ENCODE results near the gene CDH23. TPM values are rescaled to one million over a fixed set of nuclear protein-coding genes. Genes with fewer than 3 reads are reported as not detected.
A peak's percentile ranks its signal among the peaks of the same experiment; 100 is the strongest.

CDH23 gene
- total RNA-seq, 1 donor from 2014 or later, result 3.7 TPM

DNA sequence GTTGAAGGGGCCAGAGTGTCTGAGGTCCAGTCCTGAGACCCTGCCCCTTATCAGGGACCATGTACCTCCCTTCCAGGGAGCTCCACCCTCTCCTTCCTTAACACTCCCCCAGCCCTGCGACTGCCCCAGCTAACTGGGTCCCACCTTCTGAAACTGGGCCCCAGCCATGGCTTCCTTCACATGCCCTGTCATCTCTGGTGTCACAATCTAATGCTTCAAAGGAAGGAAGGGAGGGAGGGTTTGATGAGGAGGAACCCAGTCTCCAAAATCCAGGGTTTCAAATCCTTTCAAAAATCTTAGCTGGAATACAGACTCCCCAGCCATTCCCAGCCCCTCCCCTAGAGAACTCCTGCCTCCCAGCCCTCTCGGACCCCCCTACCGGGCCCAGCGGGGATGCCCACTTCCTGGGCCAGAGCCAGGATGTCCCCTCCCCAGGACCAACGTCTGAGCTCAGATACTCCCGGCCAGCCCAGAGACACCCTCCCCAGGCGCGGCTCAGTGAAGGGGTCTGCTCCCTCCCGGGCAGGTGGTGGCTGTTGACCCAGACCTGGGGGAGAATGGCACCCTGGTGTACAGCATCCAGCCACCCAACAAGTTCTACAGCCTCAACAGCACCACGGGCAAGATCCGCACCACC lies 304.9 kb downstream of the CDH23 start:
- DNase-seq (no peak), ATAC-seq (ENCODE audit: poor library complexity) (no peak)
- intact Hi-C loops (cut with DNase I), result loop anchor here (5.0 to 10.0 kb wide), 3 partner anchors 207 to 387 kb away; partner anchors contain the start of gene SLC29A3

DNA sequence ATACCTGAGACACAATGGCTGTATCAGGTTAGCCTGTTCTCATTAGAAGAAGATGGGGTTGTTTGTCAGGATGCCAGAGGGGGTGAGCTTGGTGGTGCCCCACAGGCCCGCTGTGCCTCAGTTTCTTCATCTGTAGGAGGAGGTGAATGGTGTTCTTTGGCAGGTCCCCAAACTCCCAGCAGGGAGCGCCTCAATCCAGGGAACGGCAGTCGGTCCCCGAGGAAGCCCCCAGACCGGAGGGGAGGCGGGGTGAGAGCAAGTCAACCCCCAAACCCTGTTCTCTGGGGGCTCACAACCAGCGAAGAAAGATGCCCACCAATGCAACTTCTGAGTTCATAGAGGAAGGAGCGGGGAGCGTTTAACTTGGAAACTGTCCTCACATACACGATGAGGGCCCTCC lies 306.9 kb downstream of the CDH23 start:
- no peak for ATAC-seq (ENCODE audit: poor library complexity)
- no peak for DNase-seq
- intact Hi-C loops (cut with DNase I), result loop anchor here (5.0 to 10.0 kb wide), 3 partner anchors 209 to 389 kb away; partner anchors contain the start of gene SLC29A3

DNA sequence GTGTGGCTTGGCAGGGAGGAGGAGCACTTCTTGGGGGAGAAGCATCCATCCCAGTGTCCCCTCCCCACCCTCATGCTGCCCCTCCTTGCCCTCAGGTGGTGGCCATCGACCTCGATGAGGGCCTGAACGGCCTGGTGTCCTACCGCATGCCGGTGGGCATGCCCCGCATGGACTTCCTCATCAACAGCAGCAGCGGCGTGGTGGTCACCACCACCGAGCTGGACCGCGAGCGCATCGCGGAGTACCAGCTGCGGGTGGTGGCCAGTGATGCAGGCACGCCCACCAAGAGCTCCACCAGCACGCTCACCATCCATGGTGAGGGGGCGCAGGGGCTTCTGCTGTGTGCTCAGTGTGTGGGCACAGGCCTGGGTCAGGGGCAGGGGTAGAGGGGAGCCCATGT lies 308.1 kb downstream of the CDH23 start:
- DNase-seq, result no peak
- intact Hi-C loops (cut with DNase I), result loop anchor here (5.0 to 10.0 kb wide), 4 partner anchors 210 to 390 kb away; partner anchors contain the start of genes CDH23 and SLC29A3
- ATAC-seq (ENCODE audit: poor library complexity), result no peak

DNA sequence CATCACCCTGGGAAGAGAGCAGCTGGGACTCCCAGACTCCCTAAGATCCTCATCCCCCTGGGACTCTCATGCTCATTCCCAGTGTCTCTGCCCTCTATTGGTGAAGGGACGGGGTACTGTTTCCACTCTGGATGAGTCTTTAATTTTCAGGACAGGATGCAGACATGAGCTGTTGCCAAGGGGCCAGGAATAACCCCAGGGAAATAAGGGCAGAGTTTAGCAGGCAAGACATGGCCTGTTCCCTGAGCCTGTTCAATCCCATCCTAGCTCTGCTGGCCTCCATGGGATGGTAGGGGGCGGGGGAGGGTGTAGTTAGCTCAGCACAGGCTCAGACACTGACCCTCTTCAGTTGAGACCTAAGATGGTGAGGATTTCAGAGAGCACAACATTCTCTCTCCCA lies 308.9 kb downstream of the CDH23 start:
- intact Hi-C loops (cut with DNase I), result loop anchor here (5.0 to 10.0 kb wide), 3 partner anchors 211 to 391 kb away; partner anchors contain the start of genes CDH23 and SLC29A3
- DNase-seq (no peak), ATAC-seq (ENCODE audit: poor library complexity) (no peak)

DNA sequence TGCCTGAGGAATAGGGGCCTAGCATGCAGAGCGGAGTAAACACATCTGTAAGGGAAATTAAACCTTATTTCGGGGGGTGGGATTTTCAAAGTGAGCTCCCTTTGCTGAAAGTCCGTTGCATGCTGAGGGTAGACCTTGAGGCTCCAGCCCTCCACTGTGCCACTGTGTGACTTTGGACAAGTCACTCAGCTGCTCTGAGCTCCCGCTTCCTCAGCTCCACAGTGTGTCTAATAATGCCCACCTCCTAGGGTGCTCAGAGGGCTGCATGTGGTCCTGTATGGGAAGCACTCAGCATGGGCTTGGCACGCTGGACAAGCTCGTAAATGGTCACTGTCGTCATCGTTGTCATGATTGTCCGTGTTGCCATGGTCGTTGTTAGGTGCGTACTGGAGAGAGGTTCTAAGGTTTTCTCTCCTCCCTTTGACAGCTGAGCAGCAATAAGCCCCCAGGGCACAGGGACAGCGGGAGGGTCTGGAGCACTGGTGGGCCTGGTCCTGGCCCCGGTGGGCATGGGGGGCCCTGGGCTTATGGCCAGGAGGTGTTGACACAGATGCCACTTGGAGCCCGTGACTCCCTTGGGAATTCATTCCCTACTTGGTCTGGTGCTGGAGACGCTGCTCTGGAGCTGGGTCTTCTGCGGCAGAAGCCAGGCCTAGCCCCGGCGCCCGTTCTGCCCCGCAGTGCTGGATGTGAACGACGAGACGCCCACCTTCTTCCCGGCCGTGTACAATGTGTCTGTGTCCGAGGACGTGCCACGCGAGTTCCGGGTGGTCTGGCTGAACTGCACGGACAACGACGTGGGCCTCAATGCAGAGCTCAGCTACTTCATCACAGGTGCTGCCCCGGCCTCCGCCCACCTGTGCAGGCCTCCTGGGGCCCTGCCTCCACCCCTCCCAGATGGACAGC lies 309.7 kb downstream of the CDH23 start:
- DNase-seq (no peak), ATAC-seq (ENCODE audit: poor library complexity) (no peak)
- intact Hi-C loops (cut with DNase I), result loop anchor here (5.0 to 10.0 kb wide), 3 partner anchors 212 to 392 kb away; partner anchors contain the start of genes CDH23 and SLC29A3

DNA sequence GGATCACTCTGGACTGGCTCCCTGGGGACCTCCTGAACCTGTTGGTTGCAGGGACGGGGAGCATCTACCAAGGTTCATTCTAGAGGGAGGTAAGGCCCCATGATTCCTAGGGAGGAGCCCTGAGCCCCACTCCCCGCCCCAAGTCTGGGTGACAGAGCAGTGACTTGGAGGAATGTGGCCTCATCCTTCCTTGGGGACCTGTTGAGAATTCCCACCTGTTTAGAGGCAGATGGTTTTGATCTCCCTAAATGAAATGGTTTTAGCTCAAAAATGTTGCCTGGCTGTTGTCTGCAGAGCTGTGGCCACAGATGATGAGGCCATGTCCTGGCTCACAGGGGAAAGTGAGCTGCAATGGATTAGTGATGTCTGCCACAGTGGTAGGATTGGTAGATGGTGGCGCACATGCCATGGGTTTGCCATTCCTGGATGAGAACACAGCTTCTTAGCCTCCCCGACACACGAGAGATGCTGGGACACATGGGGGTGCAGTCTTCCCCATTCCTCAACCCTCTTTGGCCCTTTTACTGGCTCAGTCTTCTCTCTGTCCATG lies 310.6 kb downstream of the CDH23 start:
- ATAC-seq (ENCODE audit: poor library complexity) (no peak), DNase-seq (no peak)
- intact Hi-C loops (cut with DNase I), result loop anchor here (5.0 to 10.0 kb wide), 3 partner anchors 213 to 393 kb away; partner anchors contain the start of genes CDH23 and SLC29A3

DNA sequence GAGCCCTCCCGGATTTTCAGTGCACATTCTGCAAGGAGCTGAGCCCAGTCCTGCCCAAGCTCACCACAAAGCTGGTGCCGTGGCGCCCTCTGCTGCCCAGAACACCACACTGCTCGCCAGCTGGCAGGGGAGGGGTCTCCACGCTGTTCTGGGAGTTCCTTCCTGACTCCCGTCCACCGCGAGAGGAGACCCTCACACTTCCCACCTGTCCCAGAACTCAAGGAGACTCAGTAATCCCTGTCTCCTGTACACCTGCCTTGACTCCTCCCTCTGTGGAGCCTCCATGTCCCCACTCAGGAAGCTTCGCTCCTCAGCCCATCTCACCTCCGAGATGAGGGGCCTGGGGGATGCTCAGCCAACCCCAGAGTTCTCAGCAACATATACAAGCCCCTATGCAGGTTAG lies 311.6 kb downstream of the CDH23 start:
- DNase-seq (peak; percentile 84), ATAC-seq (ENCODE audit: poor library complexity) (peak; percentile 70)
- intact Hi-C loops (cut with DNase I), result loop anchor here (5.0 to 10.0 kb wide), 3 partner anchors 214 to 394 kb away; partner anchors contain the start of genes CDH23 and SLC29A3

DNA sequence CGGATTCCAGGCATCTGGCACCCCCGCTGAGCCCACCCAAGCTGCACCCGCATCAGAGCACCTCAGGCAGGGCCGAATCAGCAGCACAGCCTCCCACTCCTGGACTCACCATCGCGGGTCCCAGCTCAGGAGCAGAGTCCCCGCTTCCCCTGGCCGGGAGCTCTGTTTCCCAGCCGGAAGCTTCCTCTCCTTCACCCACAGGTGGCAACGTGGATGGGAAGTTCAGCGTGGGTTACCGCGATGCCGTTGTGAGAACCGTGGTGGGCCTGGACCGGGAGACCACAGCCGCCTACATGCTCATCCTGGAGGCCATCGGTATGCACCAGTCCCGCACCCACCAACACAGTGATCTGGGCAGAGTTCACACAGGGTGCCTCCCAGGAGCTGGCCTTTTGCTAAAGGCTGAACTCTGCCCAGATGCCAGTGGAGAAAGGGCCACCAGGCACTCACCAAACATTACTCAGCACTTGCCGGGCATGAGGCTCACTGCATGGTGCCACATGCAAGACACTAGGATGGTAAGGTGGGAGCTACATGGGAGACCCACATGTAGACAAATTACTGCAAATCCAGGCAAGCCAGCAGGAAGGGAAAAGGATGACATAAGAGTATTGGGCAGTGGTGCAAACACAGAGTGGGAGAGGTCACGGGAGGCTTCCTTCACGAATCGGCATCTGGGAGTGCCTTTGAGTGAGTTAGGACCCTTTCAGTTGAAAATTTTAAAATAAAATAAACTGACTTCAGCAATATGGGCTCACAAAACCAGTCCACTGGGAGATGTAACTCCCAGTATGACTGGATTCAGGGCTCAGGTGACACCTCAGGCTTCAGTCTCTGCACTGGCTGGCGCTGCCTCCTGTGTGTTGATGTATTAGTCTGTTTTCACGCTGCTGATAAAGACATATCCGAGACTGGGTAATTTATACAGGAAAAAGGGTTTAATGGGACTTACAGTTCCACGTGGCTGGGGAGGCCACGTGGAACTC lies 312.5 kb downstream of the CDH23 start:
- DNase-seq (no peak), ATAC-seq (ENCODE audit: poor library complexity) (no peak)
- intact Hi-C loops (cut with DNase I), result loop anchor here (5.0 to 10.0 kb wide), 3 partner anchors 214 to 394 kb away; partner anchors contain the start of genes CDH23 and SLC29A3

DNA sequence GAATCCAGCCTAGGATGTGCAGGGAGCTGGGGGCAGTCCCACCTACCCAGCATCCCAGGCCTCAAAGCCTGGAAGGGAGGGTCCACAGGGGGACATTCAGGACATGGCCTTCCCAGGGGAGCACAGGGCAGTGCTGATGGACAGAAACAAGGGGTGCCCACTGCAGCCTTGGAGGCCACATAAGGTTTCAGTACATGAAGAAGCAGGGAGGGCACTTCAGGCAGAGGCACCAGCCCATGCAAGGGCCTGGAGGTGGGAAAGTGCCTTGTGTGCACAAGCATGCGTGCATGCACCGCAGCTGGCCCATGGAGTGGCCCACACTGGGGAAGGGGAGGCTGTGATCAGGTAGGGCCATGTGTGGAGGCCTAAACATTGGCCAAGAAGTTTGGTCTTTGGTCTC lies 313.8 kb downstream of the CDH23 start:
- ATAC-seq (ENCODE audit: poor library complexity) (no peak), DNase-seq (no peak)
- intact Hi-C loops (cut with DNase I), result no loop called here

DNA sequence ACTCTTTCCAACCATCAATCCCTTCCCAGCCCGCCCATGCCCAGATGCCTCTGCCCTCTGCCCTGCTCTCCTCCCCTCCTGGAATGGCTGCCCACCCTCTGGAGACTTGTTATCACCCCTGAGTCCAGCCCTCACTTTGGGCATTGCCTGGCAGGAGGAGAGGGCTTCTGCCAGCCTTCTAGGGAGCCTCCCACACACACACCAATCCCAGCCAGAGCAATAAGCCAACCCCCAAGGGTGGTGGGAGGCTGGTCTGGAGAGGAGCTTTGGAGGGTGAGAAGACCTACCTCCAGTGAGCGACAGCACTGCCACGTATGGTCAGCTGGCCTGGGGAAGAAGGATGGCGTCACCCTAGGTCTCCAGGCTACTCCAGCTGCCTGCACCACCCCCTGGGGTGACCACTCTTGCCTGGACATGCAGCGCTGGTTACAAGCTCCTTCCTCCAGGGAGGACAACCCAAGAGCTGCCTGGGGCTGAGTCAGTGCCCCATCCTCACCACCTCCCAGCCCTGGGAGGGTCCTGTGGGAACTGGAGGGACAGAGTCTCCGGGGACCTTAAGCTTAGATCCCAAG lies 314.4 kb downstream of the CDH23 start:
- DNase-seq (no peak), ATAC-seq (ENCODE audit: poor library complexity) (no peak)
- intact Hi-C loops (cut with DNase I), result no loop called here

DNA sequence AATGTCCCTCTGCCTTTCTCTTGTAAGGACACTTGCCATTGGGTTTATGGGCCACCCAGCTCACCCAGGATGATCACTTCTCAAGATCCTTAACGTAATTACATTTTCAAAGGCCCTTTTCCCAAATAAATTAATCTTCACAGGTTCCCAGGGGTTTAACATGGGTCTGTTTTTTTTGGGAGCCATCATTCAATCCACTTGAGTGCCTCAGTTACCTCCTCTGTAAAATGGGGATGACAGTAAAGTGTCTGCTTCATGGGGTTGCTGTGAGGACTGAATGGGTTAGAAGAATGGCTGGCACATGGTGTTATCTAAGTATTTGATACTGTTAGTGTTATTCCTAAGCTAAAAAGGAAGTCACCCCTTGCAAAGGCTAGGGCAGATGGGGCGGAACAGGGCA lies 315.4 kb downstream of the CDH23 start:
- intact Hi-C loops (cut with DNase I), result no loop called here
- DNase-seq (no peak), ATAC-seq (ENCODE audit: poor library complexity) (no peak)

DNA sequence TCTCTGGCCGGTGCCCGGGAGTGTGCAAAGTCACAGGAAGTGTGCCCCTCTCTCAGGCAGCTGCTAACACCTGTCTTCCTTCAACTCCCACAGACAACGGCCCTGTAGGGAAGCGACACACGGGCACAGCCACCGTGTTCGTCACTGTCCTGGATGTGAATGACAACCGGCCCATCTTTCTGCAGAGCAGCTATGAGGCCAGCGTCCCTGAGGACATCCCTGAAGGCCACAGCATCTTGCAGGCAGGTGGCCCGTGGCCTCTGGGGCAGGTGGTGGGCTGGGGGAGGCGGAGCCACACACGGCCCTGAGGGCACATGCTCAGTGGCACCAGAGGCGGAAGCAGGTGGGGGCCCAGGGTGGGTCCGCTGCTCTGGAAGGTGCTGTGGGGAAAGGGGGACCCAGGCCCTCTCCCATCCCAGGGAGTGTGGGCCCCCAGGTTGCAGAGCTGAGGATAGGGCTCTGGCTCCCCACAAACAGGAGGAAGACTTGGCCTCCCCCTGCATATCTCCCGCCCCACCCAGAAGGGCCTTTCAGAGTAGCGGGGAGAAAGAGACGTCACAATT lies 315.9 kb downstream of the CDH23 start:
- DNase-seq, result peak; percentile 57
- ATAC-seq (ENCODE audit: poor library complexity), result no peak
- intact Hi-C loops (cut with DNase I), result no loop called here

DNA sequence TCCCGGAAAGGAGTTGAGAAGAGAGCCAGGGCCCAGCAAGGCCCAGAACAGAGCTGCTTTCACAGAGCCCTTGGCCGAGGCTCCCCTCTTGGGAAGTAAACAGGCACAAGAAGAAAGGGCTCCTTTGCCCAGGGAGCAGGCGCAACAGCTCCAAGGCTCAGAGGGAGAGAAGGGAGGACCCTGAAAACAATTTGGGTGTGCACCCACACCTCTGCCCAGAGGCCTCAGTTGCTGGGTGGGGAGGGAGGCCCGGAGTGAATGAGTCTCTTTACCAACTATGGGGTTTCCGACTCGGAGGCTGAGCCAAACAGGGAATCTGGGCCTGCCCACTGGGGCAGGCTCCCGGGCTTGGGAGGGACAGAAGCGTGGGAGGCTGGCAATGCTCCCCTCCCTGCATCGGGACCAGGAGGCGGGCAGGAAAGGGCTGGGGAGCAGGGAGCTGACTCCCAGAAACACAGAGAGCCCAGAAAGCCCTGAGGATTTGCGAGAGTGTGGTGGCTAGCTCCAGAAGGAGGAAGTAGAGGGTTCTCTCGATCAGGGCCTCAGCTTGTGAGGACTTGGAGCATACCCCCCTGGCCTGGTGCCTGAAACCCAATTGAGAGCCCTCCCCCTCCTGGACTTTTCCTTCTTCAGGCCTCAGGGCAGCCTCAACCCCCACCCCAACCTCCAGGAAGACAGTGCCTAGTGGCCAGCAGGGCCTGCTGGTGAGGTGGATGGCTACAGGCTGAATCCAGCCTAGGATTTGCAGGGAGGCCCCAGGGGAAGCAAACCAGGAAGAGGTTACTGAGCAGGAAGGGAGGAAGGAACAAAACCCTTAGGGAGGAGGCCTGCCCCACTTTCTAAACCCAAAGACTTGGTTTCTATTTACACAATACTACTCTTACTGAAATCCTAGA lies 316.7 kb downstream of the CDH23 start:
- intact Hi-C loops (cut with DNase I), result no loop called here
- ATAC-seq (ENCODE audit: poor library complexity), result peak; percentile 77
- DNase-seq, result peak; percentile 91

DNA sequence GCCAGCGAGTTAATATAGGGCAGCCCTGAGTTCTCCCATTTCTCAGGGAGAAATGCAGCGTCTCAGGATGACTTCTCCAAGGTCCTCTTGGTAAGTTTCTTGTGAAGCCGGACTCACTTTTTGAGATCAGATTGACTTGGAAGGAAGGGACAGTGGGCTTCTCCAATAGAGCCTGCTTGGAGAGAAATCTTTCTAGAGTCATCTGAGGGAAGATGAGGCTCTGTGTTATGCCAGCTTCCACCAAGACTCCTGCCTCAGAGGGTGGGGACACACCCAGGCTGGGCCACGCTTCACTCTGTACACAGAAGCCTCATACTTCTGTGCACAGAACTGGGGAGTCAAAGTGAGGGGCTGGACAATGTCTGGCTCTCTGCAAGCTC lies 317.3 kb downstream of the CDH23 start:
- intact Hi-C loops (cut with DNase I), result no loop called here
- no peak for DNase-seq
- ATAC-seq (ENCODE audit: poor library complexity), result no peak

DNA sequence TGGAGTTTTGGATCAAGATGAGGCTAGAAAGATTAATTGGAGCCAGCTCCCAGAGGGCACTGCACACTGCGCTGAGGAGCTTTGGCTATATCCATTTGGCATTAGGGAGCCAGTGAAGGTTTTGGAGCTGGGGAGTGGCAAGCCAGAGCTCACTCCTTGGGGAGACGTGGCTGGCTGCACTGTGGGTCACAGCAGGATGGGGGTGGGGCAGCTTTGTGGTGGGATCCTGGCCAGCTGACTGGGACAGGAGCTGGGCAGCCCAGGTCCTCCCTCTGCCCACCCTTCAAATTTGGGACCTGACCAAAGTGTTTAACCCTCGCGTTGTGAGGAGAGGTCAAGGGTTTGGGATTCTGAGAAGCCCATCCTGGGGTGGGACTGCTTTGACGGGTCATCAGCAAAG lies 317.9 kb downstream of the CDH23 start:
- ATAC-seq (ENCODE audit: poor library complexity) (no peak), DNase-seq (no peak)
- intact Hi-C loops (cut with DNase I), result no loop called here

DNA sequence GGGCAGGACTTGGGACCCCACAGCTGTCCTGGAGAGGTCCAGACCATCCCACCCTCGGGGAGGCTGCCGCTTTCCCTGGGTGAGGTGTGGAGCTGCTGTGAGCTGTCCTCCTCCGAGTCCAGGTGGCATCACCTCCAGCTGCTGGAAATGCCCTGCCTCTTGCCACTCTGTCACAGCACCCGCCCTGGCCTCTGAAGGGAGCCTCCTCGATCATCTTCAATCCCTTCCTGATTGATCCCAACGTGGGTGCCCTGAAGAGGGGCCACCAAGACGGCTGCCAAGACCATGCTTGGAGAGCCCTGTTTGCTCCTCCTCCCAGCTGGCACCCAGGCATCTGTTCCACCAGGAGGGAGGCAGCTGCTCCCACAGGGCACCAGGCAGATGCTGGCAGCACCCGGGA lies 318.3 kb downstream of the CDH23 start:
- intact Hi-C loops (cut with DNase I), result no loop called here
- ATAC-seq (ENCODE audit: poor library complexity) (no peak), DNase-seq (no peak)

DNA sequence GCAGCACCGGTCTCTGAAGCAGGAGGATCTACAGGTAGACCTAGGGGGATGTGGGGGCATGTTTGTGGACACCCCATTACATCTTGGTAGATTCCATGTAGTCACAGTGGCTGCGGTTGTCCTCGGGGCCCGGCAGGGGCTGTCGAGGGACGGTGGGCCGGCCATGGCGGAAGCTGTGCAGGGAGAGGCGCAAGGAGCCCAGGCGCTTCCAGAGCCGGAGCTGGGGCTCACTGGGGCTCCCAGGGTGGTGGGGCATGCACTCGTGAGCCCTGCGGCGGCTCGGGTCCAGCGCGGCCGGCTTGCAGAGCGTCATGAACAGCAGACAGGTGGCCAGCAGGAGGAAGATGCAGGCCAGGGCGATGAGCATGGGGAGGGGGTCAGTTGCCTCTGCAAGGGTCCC lies 319.1 kb downstream of the CDH23 start:
- no peak for DNase-seq
- intact Hi-C loops (cut with DNase I), result no loop called here
- ATAC-seq (ENCODE audit: poor library complexity), result no peak

All from Right ventricle myocardium superior (tissue), 1 donor.